ENCODE measurements around the gene OSM. TPM values are rescaled to one million over a fixed set of nuclear protein-coding genes. Genes with fewer than 3 reads are reported as not detected.
A peak's percentile ranks its signal among the peaks of the same experiment; 100 is the strongest.

OSM gene
- total RNA-seq, 2 experiments from 2014 or later, result 74.7 to 80.5 TPM

GRCh38 chr22:30287648-30288418 lies 21.2 kb upstream of the OSM start:
- H3K27ac Mint-ChIP-seq, result peak overlapping the region; percentile 78
- no peaks in the 10 kb centered on the region for H3K9me3 Mint-ChIP-seq
- peaks cover 12% of the 10 kb centered on the region for H3K36me3 Mint-ChIP-seq (ENCODE audit: low read depth)
- peak overlapping the region; percentile 80 for H3K4me3 Mint-ChIP-seq
- ChIA-PET CTCF (interaction anchor here (0.6 to 10.5 kb wide), 51 partner anchors 10 to 253 kb away, joined by 3 to 138 read pairs (median 7); partner anchors contain the start of genes CCDC157, RNF215, SEC14L2 and SF3A1), POLR2A (interaction anchor here (1.0 kb wide), 1 partner anchor 39 kb away, joined by 3 read pairs; the partner anchor contains the start of gene TBC1D10A)
- peaks cover 76% of the 10 kb centered on the region for H3K4me1 Mint-ChIP-seq
- DNase-seq, result peak; percentile 92
- H3K27me3 Mint-ChIP-seq, result no peaks in the 10 kb centered on the region

GRCh38 chr22:30286813-30287647 lies 20.4 kb upstream of the OSM start:
- Mint-ChIP-seq H3K36me3 (ENCODE audit: low read depth) (peaks cover 12% of the 10 kb centered on the region), H3K9me3 (no peaks in the 10 kb centered on the region), H3K27ac (peak overlapping the region; percentile 48), H3K4me3 (no peak overlapping the region), H3K4me1 (peaks cover 83% of the 10 kb centered on the region), H3K27me3 (no peaks in the 10 kb centered on the region)
- POLR2A ChIA-PET, result no interaction called here
- CTCF ChIA-PET, result interaction anchor here (0.5 to 10.5 kb wide), 54 partner anchors 9 to 253 kb away, joined by 3 to 138 read pairs (median 6); partner anchors contain the start of genes CCDC157, RNF215, SEC14L2 and SF3A1
- DNase-seq, result peak; percentile 91

- ChIA-PET CTCF (interaction anchor here (0.5 to 10.5 kb wide), 13 partner anchors 12 to 182 kb away, joined by 3 to 138 read pairs (median 4); no protein-coding TSS in a partner anchor), POLR2A (no interaction called here)
- H3K4me3 Mint-ChIP-seq, result no peak overlapping the region
- peaks cover 78% of the 10 kb centered on the region for H3K4me1 Mint-ChIP-seq
- no peaks in the 10 kb centered on the region for H3K9me3 Mint-ChIP-seq
- peaks cover 10% of the 10 kb centered on the region for H3K36me3 Mint-ChIP-seq (ENCODE audit: low read depth)
- H3K27ac Mint-ChIP-seq, result peak overlapping the region; percentile 48
- no peak for DNase-seq
- no peaks in the 10 kb centered on the region for H3K27me3 Mint-ChIP-seq
These were observed 19.7 kb upstream of the OSM start for GRCh38 chr22:30286331-30286730.

GRCh38 chr22:30285846-30286200 lies 19.2 kb upstream of the OSM start:
- ChIA-PET POLR2A (no interaction called here), CTCF (interaction anchor here (0.6 to 10.5 kb wide), 13 partner anchors 11 to 182 kb away, joined by 3 to 138 read pairs (median 4); partner anchors contain the start of genes CCDC157 and SF3A1)
- Mint-ChIP-seq H3K27me3 (no peaks in the 10 kb centered on the region), H3K9me3 (no peaks in the 10 kb centered on the region), H3K36me3 (ENCODE audit: low read depth) (peaks cover 10% of the 10 kb centered on the region), H3K27ac (no peak overlapping the region), H3K4me1 (peaks cover 75% of the 10 kb centered on the region), H3K4me3 (no peak overlapping the region)
- no peak for DNase-seq

GRCh38 chr22:30285176-30285845 lies 18.7 kb upstream of the OSM start:
- H3K9me3 Mint-ChIP-seq, result no peaks in the 10 kb centered on the region
- no peak for DNase-seq
- H3K27me3 Mint-ChIP-seq, result no peaks in the 10 kb centered on the region
- H3K27ac Mint-ChIP-seq, result peak overlapping the region; percentile 60
- no peak overlapping the region for H3K4me3 Mint-ChIP-seq
- ChIA-PET POLR2A (no interaction called here), CTCF (interaction anchor here (0.6 to 10.5 kb wide), 14 partner anchors 11 to 181 kb away, joined by 3 to 138 read pairs (median 4); partner anchors contain the start of genes CCDC157 and SF3A1)
- H3K4me1 Mint-ChIP-seq, result peaks cover 72% of the 10 kb centered on the region
- peaks cover 10% of the 10 kb centered on the region for H3K36me3 Mint-ChIP-seq (ENCODE audit: low read depth)

- peaks cover 70% of the 10 kb centered on the region for H3K4me1 Mint-ChIP-seq
- H3K27me3 Mint-ChIP-seq, result no peaks in the 10 kb centered on the region
- DNase-seq, result no peak
- peak overlapping the region; percentile 81 for H3K27ac Mint-ChIP-seq
- CTCF ChIA-PET, result interaction anchor here (0.5 to 10.5 kb wide), 9 partner anchors 18 to 183 kb away, joined by 3 to 138 read pairs (median 4); partner anchors contain the start of genes CCDC157 and SF3A1
- H3K9me3 Mint-ChIP-seq, result no peaks in the 10 kb centered on the region
- H3K36me3 Mint-ChIP-seq (ENCODE audit: low read depth), result peaks cover 10% of the 10 kb centered on the region
- POLR2A ChIA-PET, result no interaction called here
- H3K4me3 Mint-ChIP-seq, result peak overlapping the region; percentile 64
These were observed 18.0 kb upstream of the OSM start for GRCh38 chr22:30284666-30285065.

GRCh38 chr22:30284172-30284571 lies 17.5 kb upstream of the OSM start:
- Mint-ChIP-seq H3K9me3 (no peaks in the 10 kb centered on the region), H3K36me3 (ENCODE audit: low read depth) (peaks cover 10% of the 10 kb centered on the region), H3K4me3 (peak overlapping the region; percentile 64), H3K4me1 (peaks cover 73% of the 10 kb centered on the region), H3K27ac (peak overlapping the region; percentile 81), H3K27me3 (no peaks in the 10 kb centered on the region)
- ChIA-PET POLR2A (interaction anchor here (1.4 kb wide), 1 partner anchor 18 kb away, joined by 3 read pairs; the partner anchor contains the start of gene OSM), CTCF (interaction anchor here (0.5 to 1.6 kb wide), 8 partner anchors 17 to 183 kb away, joined by 3 to 4 read pairs (median 3); no protein-coding TSS in a partner anchor)
- DNase-seq, result no peak

GRCh38 chr22:30283342-30283741 lies 16.7 kb upstream of the OSM start:
- Mint-ChIP-seq H3K9me3 (no peaks in the 10 kb centered on the region), H3K27me3 (no peaks in the 10 kb centered on the region), H3K4me1 (peaks cover 77% of the 10 kb centered on the region), H3K4me3 (peak overlapping the region; percentile 64), H3K27ac (peak overlapping the region; percentile 85), H3K36me3 (ENCODE audit: low read depth) (peaks cover 14% of the 10 kb centered on the region)
- DNase-seq, result no peak
- ChIA-PET POLR2A (interaction anchor here (0.7 to 1.4 kb wide), 2 partner anchors 17 to 29 kb away, joined by 3 read pairs; partner anchors contain the start of gene OSM), CTCF (interaction anchor here (0.6 to 1.6 kb wide), 7 partner anchors 15 to 141 kb away, joined by 3 to 5 read pairs (median 3); no protein-coding TSS in a partner anchor)

GRCh38 chr22:30282616-30283046 lies 16.0 kb upstream of the OSM start:
- CTCF ChIA-PET, result interaction anchor here (0.9 to 1.6 kb wide), 5 partner anchors 14 to 108 kb away, joined by 3 to 5 read pairs (median 3); no protein-coding TSS in a partner anchor
- POLR2A ChIA-PET, result interaction anchor here (0.6 to 1.4 kb wide), 3 partner anchors 16 to 31 kb away, joined by 3 read pairs; partner anchors contain the start of gene OSM
- Mint-ChIP-seq H3K27me3 (no peaks in the 10 kb centered on the region), H3K36me3 (ENCODE audit: low read depth) (peaks cover 15% of the 10 kb centered on the region), H3K4me1 (peaks cover 77% of the 10 kb centered on the region), H3K9me3 (no peaks in the 10 kb centered on the region), H3K4me3 (peak overlapping the region; percentile 64), H3K27ac (peak overlapping the region; percentile 85)
- no peak for DNase-seq

- ChIA-PET POLR2A (interaction anchor here (1.4 kb wide), 1 partner anchor 13 kb away, joined by 3 read pairs; no protein-coding TSS in a partner anchor), CTCF (interaction anchor here (0.8 to 5.8 kb wide), 6 partner anchors 8 to 169 kb away, joined by 3 to 45 read pairs (median 4); partner anchors contain the start of genes CASTOR1 and RNF215)
- Mint-ChIP-seq H3K27me3 (no peaks in the 10 kb centered on the region), H3K36me3 (ENCODE audit: low read depth) (peaks cover 14% of the 10 kb centered on the region), H3K4me1 (peaks cover 76% of the 10 kb centered on the region), H3K9me3 (no peaks in the 10 kb centered on the region), H3K27ac (no peak overlapping the region), H3K4me3 (no peak overlapping the region)
- DNase-seq, result no peak
These were observed 13.9 kb upstream of the OSM start for GRCh38 chr22:30280505-30280904.

GRCh38 chr22:30279932-30280331 lies 13.3 kb upstream of the OSM start:
- Mint-ChIP-seq H3K27me3 (no peaks in the 10 kb centered on the region), H3K36me3 (ENCODE audit: low read depth) (peaks cover 20% of the 10 kb centered on the region), H3K9me3 (no peaks in the 10 kb centered on the region), H3K4me1 (peaks cover 76% of the 10 kb centered on the region), H3K4me3 (no peak overlapping the region), H3K27ac (peak overlapping the region; percentile 70)
- DNase-seq, result no peak
- ChIA-PET POLR2A (interaction anchor here (1.4 kb wide), 1 partner anchor 12 kb away, joined by 3 read pairs; no protein-coding TSS in a partner anchor), CTCF (interaction anchor here (0.8 to 5.8 kb wide), 6 partner anchors 9 to 169 kb away, joined by 3 to 45 read pairs (median 4); partner anchors contain the start of genes CASTOR1, CCDC157, RNF215 and SF3A1)

All from activated CD4-positive, alpha-beta T cell treated with anti-CD3 and anti-CD28 coated beads, Interleukin-2, amount 10 ng/mL, durations not matched to agents 7 days and 5 days (primary cell).